OCI-LY7 (cell line): Measurements from ENCODE around the gene PEMT.

Source experiments
- EZH2phosphoT487 ChIP-seq: fragments of 200-600 bp; sonication (generic); IDR thresholded peaks from 2 replicates; pipeline ENCODE4 v1.6.1; 2018; ENCODE audit warnings: low read depth, borderline replicate concordance, mild to moderate bottlenecking, mixed run types, antibody characterized with exemption, low read length, moderate library complexity, mixed read lengths
- TF ChIP-seq, protein P1 (sequence below): fragments of 200-600 bp; sonication (generic); conservative IDR thresholded peaks from 2 replicates; pipeline ENCODE4 v1.5.1; 2014; ENCODE audit warnings: mild to moderate bottlenecking, antibody characterized with exemption, low read length, moderate library complexity, mixed read lengths

DNA sequence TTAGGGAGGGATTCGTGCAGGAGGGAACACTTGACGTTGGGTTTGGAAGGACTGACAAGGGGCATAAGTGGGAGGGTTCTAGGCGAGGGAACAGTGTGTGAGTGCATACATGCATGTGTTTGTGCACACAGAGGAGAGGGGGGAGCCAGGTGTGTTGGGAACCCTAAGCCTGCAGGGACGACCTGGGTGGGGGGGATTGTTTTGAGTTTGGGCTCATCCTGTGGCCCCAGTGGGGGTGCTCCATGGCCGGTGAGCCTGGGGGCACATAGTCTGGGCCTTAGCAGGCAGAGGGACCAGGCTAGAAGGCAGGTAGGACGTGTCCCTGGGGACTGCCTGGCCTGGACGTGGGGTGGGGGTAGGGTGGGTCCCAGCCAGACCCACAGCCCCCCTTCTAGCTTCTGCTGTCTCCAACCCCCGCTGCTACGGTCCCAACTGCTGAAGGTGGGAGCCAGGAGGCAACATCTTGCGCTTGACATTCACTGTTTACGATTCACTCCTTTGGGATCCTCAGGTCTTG, 83.4 kb downstream of the PEMT start:
- TF ChIP-seq, protein P1, sequence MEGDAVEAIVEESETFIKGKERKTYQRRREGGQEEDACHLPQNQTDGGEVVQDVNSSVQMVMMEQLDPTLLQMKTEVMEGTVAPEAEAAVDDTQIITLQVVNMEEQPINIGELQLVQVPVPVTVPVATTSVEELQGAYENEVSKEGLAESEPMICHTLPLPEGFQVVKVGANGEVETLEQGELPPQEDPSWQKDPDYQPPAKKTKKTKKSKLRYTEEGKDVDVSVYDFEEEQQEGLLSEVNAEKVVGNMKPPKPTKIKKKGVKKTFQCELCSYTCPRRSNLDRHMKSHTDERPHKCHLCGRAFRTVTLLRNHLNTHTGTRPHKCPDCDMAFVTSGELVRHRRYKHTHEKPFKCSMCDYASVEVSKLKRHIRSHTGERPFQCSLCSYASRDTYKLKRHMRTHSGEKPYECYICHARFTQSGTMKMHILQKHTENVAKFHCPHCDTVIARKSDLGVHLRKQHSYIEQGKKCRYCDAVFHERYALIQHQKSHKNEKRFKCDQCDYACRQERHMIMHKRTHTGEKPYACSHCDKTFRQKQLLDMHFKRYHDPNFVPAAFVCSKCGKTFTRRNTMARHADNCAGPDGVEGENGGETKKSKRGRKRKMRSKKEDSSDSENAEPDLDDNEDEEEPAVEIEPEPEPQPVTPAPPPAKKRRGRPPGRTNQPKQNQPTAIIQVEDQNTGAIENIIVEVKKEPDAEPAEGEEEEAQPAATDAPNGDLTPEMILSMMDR, result no peak
- no peak for TF ChIP-seq EZH2phosphoT487
